HG03196 (cell line): ENCODE data around the gene MKNK1.
A peak's percentile ranks its signal among the peaks of the same experiment; 100 is the strongest.

Experiments used
- ATAC-seq: cut with Tn5 transposase; IDR thresholded peaks from one replicate; pipeline ENCODE4 v1.9.1; 2021; ENCODE audit not compliant: unreplicated experiment

Gene MKNK1

GRCh38 chr1:46544561-46545240, 59.4 kb downstream of the MKNK1 start:
- ATAC-seq: no peak

DNA sequence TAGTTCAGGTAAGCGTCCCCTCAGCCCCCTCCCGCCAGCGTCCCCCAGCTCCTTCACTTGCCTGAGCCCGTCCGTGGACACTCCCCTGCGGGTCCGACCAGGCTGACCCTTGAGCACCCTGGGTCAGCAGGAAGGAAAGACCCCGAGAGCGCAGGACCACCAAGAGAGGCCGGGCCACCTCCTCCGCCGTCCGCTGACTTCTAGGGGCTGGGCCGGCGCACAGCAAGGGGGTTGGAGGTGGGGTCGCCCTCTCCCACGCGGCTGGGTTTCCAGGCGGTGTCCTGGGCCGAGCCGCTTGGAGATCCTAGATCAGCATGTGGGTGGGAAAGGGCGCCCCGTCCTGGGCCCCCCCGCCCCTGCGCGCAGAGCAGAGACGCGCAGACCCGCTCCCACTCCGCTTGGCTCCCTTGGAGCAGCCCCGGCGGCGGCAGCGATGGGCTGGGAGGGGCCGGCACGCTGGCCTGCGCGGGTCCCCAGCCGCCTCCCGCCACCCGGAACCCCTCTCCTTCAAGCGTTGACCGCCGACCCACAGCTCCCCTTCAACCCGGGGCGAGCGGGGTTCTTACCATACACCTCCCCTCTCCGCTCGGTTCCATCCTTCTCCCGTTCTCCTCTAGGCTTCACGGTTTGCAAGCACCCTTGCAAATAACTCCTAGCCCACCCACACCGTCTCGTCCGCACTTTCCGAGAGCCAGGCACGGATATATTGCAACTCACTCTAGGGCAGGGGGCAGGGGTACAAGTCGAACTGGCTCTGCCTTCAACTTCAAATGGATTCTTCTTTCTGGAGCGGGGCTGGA, 60.1 kb downstream of the MKNK1 start:
- no peak for ATAC-seq

DNA sequence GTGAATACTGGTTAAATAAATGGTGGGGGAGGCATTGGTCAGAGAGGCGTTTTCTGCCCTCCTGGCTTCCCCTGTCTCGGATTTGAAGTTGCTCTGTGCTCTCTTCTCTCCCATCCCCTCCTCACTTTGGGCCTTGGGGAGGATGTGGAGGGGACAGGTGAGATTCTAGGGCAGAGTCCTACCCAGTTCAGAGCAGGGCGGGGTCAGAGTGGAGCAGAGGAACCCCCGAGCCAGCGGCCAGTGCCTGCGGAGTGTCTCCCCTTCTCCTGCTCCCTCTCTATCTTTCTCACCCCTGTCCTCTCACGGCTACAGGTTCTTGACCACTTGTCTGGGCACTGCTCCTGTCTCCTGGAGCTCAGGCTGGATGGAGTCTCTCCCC, 60.7 kb downstream of the MKNK1 start:
- no peak for ATAC-seq

DNA sequence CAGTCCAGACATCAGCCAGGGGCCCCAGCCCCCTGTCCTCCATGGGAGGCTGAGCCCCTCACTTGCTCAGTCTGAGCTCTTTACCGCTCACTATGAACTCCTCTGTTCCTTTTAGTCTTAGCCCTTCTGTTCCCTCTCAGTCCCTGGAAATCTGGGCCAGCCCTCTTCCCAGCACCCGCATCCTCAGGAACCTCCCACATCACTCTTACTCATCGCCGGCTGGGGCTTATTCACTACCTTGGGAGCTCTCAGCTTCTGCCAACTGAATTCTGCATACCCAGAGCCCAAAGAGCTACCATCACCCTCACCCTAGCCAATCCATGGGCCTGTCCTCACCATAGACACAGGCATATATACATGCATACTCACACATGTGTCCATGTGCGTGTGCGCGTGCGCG, 64.1 kb downstream of the MKNK1 start:
- no peak for ATAC-seq

DNA sequence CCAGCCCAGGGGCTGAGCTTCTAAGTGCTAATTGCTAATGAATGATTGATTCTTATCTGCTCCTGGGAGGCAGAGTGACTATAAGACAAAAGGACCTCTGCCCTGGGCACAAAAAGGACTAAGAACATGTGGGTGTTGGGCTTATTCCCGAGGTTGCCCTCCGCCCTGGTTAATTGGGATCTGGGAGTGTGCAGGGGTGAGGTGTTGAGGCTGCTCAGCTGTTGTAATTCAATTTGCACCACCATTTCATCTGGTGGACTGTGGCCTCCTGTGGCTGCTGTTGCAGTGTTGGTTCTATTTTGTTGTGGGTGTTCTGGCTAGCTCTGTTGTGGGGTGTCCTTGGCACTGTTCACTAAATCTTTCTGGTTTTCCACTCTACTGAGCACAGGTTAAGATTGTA, 65.9 kb downstream of the MKNK1 start:
- no peak for ATAC-seq

GRCh38 chr1:46537651-46538050, 66.4 kb downstream of the MKNK1 start:
- ATAC-seq: no peak

- ATAC-seq: no peak
Observed at GRCh38 chr1:46536527-46536926, 67.5 kb downstream of the MKNK1 start.

DNA sequence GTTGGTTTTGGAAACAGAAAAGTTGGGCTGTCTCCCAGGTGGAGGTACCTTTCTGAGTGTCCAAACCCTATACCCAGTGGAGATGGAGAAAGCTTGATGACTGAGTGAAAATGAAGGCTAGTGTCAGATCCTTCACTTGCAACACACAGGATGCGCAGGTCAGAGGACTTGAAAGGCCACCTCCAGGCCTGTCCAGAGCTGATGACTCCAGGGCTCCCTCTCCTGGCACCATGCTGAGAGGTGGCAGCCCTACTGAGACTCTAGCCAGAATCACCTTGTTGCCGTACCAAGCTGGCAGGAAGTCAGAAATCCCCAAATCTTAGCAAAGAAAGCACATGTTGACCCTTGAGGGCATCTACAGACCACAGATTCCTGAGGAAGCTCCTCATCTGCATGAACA, 69.0 kb downstream of the MKNK1 start:
- no peak for ATAC-seq

GRCh38 chr1:46533179-46533864, 70.7 kb downstream of the MKNK1 start:
- ATAC-seq: no peak

DNA sequence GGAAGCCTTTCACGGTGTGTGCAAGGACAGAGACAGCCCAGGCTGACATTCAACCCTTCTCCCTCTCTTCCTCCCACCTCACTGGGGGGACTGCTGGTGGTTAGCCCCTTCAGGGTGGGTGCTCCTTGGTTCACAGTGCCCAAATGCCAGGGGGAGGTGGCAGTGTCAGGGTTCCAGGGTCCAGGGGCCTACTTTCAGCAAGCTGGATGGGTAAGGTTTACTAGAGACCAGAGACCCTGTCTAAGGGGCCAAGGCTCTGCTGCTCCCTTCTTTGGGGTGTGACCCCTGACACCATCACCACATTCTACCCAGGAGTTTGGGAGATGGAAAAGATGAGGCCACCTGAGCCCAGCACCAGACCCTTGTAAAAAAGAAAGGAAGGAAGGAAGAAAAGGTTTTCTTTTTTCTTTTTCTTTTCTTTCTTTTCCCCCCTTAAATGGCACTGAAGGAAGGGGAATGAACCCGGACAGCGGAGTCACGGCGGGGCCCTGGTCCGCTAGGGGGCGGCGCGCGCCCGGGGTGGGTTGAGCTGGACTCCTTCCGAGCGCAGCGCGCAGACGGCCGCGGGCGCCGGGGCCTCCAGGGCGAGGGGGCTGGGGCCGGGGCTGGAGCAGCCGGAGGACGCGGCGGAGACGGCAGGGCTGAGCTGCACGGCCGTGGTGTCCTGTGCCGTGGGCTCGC, 71.4 kb downstream of the MKNK1 start:
- ATAC-seq: no peak

DNA sequence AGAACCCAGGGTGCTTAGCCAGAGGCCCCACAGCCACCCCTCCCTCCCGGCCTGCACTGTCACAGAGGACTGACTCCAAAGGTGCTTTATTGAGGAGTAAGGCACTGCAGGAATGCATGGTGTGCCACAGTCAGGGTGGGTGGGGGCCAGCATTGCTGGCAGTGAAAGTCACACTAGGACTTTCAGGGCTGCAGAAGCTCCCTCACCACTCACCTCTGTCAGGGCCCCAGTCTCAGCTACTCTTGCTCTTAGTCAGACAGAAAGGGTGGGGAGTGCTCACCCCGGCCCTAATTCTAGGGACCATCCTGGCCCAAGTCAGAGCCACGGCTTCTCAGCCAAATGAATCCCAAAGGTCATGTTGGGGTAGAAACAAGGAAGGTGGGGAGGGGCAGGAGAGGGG, 72.0 kb downstream of the MKNK1 start:
- ATAC-seq: no peak

GRCh38 chr1:46530791-46531409, 73.2 kb downstream of the MKNK1 start:
- ATAC-seq: no peak

DNA sequence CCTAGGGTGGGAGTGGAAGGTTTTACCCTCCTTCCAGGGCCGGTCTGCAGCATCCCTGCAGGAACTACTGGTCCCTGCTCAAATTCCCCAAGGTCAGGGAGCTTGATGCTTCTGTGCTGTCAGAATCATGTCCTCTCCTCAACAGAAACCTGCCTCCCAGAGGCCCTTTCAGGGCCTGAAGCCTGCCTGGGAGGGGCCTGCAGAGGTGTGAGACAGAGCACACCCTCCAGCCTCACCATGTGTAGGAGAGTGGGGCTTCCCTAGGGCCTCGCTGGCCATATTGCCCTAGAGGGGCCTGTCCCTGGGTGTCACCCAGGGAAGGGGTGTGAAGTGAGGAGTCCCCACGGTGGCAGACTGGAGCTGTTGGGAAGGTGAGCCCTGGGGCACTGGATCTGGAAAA, 73.8 kb downstream of the MKNK1 start:
- no peak for ATAC-seq

DNA sequence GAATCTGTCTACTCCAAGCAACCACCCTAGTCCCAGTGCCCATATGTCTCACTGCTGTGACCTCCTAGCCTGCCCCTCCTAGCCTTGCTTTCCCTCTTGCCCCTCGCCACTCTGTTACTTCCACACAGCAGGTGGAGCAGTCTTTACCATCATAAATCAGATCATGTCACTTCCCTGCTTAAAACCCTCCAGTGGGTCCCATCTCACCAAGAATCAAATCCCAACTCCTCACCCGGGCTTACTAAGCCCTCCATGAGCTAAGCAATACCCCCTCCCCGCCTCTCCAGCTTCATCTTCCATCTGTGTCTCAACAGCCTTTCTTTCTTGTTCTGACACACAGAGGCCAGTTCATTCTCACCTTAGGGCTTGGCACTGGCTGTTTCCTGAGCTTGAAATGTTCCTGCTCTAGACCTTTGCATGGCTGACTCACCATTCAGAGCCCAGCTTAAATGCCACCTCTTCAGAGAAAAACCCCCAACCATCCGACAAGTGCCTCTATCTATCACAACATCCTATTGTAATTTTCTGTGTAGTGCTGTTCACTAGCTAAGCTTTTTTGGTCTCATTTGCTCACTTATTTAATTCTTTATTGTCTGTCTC, 74.9 kb downstream of the MKNK1 start:
- ATAC-seq: no peak

GRCh38 chr1:46528297-46528955, 75.6 kb downstream of the MKNK1 start:
- no peak for ATAC-seq

- ATAC-seq: peak; percentile 64
Observed at GRCh38 chr1:46527474-46528296, 76.4 kb downstream of the MKNK1 start.

DNA sequence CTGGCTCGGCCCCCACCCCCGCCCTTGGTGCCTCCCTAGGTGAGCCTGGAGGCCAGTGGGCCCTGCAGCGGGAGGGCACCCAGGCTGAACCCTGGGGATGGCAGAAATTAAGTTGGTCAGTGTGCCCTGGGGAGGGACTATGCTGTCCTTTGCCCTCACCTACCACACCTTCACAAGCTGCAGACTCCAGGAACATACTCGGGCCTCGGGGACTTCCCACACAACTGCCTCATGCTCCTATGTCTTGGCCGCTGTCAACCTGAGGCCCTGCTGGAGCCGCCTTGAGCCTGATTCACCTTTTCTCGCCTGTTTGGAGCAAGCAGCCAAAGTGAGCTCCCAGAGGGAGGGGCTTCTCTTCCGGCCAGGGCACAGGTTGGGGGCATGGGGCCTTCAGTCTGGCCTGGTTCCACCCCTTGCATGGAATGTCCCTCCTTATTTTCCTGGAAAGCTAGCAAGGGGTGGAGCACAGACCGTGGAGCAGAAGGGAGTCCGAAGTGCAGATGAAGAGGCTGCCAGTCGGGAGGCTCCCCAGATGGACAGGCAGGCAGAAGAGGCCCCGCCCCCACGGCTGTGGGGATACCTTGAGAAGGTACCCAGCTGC, 77.3 kb downstream of the MKNK1 start:
- no peak for ATAC-seq

DNA sequence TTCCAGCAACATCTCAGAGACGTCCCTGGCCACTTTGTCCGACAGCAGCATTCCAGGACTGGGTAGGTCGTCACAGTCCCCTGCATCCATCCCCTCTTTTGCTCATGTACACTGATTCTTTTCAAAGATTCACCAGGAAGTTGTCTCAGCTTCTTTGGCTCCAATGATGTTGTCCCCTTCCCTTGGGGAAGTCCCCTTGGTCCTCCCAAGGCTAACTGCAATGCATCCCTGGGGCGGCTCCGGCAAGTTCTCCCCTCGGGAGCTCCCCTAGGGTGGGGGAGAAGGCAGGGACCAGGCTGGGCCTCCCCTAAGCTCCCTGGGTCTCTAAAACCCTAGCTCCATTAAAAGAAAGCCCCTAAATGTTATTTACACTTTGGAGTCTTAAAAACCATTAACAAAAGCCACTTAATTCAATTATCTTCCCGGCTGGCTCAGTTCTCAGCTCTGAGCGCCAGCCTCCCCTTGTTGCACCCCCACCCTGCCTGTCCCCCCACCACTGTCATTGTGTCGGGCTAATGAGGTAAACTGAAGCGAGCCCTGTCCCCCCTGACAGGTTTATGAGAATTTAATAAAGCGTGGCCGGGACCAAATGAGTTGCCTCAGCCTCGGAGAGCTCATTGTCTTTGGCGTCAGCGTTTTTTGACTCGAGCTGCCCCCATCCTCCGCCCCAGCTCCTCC, 77.9 kb downstream of the MKNK1 start:
- ATAC-seq: no peak
